Activated CD4-positive, CD25-positive, alpha-beta regulatory T cell treated with anti-CD3 and anti-CD28 coated beads, Interleukin-2, amount 50 U/mL, for 16 hours (primary cell): Measurements from ENCODE around the gene SEMA3G.
A peak's percentile ranks its signal among the peaks of the same experiment; 100 is the strongest.

Experiments used
- DNase-seq: peaks from one replicate; pipeline ENCODE4 v3.0.0-alpha.2; 2020; ENCODE audit warnings: low read depth, low spot score

The SEMA3G gene

DNA sequence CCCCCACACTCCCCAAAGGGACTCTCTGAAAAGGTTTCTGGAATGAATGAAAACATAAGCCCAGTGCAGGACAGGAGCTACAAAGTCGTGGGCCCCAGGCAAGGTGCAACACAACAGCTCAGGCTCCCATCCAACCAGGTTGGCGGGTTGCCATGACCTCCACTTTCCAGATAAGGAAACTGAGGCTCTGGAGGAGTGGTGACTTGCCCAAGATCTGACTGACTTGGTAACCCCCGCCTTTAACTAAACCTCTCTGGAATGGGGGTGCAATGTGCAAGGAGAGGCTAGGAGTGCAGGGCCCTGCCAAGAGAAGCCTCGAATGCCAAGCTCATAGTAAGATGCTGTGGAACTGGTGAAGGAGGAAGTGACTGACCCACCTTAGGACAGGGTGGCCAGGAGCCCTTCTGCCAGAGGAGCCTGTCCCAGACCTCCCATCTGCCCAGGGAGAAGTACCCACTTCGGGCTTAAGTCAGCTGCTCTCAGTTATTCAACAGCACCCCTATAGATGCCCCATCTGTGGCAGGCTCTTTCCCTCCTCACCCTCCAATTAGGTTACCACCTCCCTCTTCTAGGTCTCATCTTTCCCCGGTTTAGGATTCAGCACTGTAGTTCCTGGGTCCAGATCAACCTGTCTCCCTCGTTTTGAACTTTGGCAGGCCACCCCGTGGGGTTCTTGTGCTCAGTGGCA, 9.5 kb upstream of the SEMA3G start:
- no peak for DNase-seq

DNA sequence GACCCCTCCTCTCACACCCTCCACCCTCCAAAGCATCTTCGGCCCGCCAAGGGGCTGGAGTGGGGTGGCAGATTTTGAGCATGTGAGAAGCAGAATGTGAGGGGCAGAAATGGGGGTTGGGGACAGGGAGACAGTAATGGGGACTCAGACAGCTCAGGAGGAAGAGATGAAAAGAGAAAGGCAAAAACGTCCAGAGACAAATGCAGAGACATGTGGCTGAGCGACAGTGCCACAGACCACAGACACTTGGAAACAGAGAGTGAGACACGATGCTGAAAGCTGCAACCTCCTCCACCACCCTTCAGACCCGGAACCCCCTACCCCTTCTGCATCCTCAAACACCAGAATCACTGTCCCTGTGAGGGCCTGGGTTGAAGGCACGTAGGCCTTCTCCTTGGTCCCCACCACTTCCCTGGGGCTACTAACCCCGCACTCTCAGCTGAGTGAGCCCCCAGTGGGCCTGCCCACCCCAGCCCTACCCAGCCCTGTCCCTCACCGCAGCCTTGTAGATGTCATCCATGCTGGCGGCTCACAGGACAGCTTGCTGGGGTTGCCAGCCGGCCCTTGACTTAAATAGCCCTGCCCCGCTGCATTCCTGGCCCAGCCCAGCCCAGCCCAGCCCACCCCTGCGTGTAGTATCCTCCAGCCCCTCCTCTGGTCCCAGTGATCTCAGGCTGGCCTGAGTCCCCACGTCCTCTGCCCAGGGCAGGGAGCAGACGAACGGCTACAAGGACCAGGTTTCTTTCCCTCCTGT, 8.8 kb upstream of the SEMA3G start, which contains the start of gene TNNC1:
TSS of gene TNNC1 (minus strand) at position 546 of the 754 bp plus-strand sequence. CDS start at position 520, 26 bp downstream.
- DNase-seq, result no peak

DNA sequence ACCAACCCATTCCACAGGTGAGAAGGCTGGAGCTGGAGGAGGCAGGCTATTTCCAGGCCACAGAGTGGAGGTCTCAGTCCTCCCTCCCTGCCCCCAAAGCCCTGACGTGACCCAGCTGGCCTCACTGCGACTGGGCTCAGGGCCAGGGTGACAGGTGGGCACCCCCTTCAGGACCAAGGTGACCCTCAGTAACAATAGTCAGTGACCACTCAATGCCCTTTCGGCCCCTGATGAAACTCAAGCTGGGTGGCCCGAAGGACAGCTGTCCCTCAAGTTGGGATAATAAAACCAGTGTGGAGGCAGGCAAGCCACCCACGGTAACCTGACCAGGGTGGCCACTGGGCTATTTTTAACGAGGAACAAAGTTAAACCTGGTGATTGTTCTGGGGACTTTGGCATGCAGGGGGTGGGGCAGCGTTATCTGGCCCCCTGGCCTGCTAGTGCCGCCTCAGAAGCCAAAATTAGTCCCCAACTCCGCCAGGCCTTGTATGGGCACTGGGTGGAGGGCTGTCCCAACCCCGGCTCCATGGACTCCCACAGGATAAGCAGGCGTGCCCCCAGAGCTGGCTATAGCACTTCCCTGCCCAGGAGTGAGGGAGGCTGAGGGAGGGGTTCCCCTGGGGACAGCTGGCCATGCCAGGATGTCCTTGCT, 7.8 kb upstream of the SEMA3G start:
- no peak for DNase-seq

DNA sequence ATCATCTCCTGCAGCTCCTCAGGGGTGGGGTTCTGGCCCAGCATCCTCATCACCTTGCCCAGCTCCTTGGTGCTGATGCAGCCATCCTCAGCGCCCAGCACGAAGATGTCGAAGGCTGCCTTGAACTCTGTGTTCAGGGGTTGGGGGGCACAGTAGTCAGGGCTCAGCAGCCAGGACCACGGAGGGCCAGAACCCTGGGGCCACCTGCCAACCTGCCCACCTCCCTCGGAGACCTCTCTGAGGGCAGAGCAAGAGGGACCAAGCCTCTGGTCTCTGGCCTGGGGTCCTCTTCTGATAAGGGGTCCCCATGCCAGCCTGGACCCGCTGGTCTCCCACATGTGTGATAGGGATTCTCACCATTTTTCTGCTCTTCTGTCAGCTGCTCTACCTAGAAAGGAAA, 7.2 kb upstream of the SEMA3G start:
- no peak for DNase-seq

DNA sequence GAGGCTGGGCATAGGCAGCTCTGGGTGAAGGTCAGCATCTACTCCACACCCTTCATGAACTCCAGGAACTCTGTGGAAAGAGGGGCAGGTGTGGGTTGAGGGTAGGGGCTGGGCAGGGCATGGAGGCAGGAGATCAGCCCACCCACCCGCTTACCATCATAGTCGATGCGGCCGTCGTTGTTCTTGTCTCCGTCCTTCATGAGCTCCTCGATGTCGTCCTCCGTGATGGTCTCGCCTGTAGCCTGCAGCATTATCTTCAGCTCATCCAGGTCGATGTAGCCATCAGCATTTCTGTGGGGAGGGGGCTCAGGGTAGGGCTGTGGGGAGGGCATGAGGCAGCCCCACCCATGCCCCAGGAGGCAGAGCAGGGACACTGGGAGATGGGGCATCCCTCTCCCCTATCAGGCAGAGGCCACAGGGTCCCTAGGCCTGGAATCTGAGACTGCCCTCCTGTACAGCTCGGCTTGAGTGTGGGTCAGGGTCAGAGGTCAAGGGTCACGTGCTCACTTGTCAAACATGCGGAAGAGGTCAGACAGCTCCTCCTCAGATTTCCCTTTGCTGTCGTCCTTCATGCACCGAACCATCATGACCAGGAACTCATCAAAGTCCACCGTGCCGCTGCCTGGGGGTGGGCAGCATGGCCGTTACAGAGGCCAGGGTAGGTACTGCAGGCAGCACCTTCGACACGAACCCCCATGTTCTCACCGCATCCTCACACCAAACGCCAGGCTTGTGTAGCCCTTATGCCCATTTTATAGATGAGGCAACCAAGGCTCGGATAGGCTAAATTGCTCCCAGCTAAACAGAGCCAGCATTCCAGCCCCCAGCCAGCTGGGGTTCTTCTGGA, 6.6 kb upstream of the SEMA3G start:
- no peak for DNase-seq

DNA sequence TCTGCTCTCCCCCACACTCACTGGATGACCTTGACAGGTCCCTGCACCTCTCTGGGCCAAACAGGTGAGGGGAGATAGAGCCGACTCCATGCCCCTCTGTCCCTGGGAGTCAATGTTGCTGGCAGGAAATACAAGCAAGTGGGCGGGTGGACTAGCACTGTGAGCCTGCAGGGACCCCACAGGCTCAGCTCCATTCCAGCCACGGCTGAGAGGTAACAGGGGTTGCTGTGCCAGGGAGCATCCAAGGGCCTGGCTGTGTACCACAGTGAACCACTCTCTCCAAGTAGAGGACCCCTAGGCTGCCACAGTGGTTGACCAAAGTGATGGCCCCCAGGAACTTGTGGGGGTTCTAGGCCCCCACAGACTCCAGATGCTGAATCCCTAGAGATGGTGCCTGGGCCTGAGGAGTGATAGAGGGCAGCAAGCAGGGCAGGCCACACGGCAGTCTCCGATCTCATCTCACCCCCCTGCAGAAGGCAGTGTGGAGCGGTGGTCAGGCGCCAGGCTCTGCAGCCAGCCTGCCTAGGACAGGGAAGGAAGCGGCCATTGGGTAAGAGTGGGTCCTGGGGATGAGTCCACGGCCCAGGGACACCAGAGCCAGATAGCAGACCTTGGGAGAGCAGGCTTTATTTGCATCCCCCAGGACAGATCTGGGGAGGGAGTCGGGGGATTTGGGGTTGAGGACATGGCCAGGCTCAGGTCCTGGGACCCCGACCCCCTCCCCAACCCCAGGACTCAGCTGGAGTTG, 5.8 kb upstream of the SEMA3G start:
- no peak for DNase-seq

DNA sequence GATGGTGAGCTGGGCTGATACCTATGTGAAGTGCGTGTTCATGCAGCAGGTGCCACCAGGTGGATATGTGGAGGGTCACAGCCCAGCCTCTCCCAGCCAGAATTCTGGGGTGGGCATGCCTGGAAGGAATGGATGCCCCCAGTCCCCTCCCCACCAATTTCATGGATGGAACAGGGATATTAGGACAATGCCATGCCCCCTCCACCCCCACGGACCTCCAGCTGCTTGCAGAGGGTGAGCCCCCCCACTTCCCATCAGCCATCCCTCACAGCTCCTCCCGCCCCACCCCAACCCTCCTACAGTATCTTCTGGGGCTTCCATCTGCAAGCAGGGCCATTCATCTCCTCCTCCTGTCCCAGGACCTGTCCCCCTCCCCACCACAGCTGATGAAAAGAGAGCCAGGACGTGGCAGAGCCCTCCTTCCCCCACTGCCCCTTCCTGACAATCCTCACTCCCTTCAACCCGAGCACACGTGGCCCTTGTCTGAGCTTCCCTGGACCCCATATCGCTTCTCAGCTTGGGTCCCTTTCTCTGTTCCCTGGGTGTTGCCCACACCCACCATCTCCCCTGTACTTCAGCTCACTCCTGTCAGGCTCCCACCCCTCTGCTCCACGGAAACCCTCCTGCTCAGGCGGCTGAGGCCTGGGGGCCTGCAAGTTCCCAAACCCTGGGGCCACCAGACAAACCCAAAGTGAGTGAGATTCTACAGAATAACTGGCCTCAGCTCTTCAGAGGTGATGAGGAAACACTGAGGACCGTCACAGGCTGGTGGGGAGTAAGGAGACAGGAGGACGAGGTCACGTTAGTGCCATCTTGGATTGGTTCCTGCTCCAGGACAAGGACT, 2.8 kb upstream of the SEMA3G start:
- no peak for DNase-seq

DNA sequence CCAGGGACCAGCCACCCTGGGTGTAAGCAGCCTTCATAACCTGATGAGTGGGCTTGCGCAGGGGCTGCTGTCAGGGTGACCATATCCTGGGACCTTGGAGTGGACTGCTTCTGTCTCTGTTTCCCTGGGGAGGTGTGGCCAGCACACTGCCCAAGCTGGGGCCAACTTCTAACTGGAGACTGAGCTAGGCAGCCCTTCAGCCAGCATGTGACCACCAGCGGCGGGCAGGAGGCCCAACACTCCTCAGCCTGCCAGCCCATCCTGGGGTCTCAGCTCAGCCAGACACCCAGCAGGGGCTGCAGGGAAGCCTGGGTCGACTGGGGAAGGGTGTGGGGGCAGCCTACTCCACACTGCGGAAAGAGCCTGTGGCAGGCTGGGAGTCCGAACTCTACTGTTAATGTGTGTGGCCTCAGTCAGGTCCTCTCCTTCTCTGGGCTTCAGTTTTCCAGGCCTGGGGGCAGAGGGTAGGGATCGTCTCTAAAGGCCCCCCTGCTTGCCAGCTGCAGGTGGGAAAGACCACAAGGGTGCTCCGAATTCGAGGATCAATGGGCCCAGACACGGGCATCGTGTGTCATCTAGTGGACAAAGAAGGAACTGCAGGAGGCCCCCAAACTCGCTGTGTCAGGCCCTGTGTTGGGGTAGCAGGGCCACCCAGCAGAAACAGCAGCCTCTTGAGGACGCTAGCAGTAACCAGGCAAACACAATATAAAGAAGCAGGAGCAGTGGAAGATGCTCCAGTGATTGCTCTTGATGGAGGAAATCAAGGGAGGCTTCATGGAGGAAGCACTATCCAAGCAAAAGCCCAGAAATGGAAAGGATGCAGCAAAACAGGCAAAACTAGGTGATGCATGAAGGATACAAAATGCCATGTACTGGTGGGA, 2.0 kb upstream of the SEMA3G start:
- peak; percentile 38 for DNase-seq

DNA sequence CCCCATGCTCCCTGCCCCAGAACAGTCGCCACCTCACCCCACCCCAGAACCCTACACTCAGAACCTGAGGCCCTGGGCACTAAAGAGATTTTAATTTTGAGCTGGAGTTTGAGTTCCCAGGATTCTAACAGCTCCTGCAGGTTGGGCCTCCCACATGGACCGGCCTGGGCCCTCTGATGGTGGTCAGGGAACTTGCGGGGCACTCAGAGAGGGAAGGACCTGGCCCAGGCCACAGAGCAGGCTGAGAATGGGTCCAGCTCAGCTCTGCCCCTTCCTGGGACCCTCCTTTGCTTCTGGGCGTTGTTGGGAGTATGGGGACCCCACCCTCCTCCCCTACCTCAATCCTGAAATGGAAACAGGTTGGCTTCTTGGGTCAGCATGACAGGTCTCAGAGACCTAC, 1.1 kb upstream of the SEMA3G start:
- no peak for DNase-seq

DNA sequence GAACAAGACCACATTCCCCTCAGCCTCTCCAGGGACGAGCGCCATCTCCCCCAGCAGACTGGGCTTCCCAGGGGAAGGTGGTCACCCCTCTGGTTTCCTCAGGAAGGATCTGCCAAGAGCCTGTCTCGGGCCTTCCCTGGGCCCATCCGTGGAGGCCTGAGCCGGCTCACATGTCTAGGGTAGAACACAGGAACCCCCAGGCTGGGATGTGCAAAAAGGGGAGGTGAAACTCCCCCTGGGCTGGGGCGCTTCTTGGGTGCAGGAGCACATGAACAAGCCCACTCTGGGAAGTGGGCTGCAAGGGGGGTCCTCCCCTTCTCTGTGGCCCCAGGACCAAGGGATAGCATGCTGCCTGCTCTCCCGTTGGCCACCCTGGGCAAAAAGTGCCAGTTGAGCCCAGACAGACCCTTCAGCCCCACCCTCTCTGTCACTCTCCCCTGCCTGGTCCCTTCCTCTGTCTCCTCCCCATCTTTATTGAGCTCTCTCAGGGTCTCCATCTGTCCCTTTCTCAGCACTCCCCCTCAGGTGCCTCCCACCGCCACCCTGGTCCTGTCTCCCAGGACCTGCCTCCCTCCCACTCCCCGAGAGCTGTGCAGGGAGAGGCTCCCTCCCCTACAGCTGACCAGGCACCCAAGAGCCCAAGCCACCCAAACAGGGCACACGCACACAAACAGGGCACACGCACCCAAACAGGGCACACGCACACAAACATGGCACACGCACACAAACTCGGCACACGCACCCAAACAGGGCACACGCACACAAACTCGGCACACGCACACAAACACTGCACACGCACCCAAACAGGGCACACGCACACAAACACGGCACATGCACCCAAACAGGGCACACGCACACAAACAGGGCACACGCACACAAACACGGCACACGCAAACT, 864 bp downstream of the SEMA3G start:
- DNase-seq, result no peak

DNA sequence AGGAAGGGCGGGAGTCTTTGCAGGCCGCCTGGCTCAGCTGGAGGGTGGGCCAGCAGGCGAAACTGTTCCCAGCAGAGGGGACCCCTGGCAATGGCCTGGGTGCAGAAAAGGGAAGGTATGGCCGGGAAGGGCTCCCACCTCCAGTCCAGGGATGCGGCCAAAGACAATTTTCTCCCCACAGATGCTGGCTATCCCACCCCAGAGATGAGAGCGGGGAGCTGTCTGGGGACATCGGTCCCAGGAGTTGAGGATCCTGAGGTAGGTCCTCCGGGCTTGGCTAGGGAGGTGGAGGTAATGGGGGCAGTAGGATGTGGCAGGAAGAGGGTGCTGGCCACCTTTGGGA, 1.7 kb downstream of the SEMA3G start:
- DNase-seq, result no peak

DNA sequence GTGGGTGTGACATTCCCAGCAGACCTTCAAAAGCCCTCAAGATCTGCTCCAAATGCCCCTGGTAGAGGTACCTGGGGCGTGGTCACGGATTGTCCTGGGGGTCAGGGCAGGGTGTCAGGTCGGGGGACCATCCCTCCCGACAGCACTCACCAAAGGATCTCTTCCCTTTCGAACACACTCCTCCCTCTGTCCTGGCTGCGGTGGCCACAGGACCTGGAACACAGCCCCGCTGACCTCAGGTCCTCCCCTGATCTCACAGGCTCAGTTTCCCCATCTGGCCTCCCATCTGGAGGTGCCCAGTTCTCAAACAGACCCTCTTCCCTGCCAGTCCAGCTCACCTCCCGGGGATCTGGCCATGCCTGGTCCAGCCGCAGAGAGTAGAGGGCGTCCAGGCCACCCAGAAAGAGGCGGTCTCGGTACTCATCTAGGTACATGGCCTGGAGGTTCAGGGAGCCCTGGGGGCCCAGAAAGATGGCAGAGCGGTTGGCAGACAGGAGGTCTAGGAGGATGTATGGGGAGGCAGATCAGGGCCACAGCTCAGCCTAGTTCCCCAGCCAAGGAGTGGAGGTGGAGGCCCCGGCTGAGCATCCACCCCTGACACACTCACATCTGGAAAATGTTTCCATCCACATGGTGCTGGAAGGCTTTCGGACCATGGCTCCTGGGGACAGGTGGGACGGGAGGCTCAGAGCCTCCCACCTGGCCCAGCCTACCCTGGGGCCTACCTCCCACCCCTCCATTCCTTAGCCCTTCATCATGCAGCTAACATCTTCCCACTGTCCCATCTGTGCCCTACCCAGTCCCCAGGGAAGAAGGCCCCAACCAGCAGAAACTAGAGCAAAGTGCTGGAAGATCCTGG, 2.3 kb downstream of the SEMA3G start:
- no peak for DNase-seq

DNA sequence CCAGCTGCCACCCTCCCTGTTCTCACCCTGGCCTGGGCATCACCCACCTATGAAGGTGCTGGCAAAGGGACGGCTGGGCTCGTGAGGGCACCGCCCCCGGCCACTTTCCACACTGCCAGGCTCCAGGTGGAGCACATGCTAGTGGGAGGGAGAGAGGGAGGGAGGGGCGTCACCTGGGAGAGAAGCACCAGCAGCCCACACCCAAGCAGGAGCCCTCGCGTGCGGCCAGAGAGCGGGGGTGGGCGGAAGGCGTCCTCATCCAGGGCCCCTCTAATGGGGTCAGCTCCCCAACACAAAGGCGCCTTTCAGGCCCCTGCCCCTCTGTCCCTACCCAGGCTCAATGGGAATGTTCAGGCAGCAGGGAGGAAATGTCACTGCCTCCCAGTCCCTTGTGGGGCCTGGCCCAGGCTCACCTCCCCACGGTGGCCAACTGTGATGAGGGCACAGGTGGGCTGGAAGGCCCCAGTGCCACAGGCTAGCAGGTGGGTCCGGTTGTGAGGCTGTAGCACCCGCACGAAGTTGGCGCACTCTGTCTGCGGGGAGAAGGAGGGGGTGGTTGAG, 3.1 kb downstream of the SEMA3G start:
- no peak for DNase-seq

DNA sequence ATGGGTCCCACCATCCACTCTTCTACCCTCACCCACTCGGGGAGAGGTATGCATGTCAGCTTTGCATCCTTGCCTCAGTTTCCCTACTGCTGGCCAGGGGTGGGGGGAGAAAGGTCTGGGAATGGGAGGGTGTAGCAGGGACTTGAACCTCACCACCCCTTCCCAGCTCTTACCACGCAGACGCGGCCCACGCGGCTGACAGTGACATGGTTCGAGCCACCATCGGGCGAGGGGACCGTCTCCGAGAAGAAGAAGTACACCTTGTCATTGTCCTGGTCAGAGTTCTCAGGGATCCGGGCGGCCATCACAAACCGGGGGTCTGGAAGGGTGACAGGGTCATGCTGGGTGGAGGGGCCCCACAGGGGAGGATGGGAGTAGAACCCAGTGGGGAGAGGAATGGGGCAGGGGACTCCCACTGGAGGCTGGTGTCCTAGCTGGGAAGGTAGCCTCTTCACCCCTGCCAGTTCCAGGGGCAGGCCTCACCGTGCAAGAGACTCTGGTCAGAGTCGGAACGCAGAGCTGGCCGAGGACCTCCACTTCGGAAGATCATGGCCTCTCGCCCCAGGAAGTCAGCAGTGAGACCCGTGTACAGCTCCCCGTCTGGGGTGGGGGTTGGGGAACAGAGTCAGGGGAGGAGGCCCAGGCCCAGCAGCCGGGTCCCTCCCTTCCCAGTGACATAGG, 3.7 kb downstream of the SEMA3G start:
- DNase-seq, result no peak

DNA sequence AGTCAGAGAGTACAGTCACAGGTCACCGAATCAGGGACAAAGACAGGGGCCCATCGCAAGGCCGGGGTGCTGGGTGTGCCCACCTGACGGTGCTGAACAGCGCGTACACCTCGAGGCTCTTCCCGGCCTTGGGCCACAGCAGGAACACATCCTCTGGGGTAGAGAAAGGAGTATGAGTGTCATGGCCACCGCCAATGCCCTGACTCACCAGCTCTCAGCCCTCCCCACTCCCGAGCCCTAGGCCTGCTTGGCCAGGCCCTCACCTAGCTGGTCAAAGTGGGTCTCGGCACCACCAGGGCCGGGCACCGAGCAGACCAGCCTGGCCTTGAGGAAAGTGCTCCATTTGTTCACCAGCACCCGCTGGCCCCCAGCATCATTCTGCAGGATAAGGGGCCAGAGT, 4.2 kb downstream of the SEMA3G start:
- DNase-seq, result no peak

DNA sequence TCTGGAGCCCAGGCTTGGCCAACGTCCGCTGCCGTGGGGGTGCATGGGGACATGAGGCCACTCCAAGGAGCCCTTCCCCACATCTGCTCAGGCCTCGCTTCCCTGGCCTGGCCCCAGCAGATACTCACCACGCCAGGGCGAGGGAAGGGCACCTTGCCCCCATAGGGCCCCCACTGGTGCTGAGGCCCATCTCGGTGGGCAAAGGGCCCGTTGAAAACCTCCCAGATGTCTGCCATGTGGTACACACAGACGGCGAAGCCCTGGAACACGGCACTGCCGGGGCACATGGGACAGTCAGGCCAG, 4.7 kb downstream of the SEMA3G start:
- no peak for DNase-seq
